SK-N-SH (cell line): ENCODE data around the gene CYBA.
A peak's percentile ranks its signal among the peaks of the same experiment; 100 is the strongest.

Source experiments
- CHD2 ChIP-seq: fragments of 150-350 bp; IDR thresholded peaks from 2 replicates; pipeline ENCODE4 v1.6.1; 2018; ENCODE audit warnings: low read length; ENCODE audit not compliant: partially characterized antibody
- CTCF ChIP-seq: fragments of 200-600 bp; sonication (generic); IDR thresholded peaks from 2 replicates; pipeline ENCODE4 v1.6.1; 2017; ENCODE audit warnings: antibody characterized with exemption, mild to moderate bottlenecking, moderate library complexity
- EP300 ChIP-seq, 2 experiments: IDR thresholded peaks; 2 replicates each; pipeline versions ENCODE4 v1.4.0 to v1.6.1; 2012; ENCODE audit warnings: borderline replicate concordance in 1 of 2, low read depth in 1 of 2, low read length in 1 of 2
- FOXJ3 ChIP-seq: sonication (generic); formaldehyde crosslinking; IDR thresholded peaks from 2 replicates; pipeline ENCODE4 v1.5.1; 2020; ENCODE audit warnings: mild to moderate bottlenecking, missing genetic modification reagents
- JUND ChIP-seq: IDR thresholded peaks from 2 replicates; pipeline ENCODE4 v1.4.0; 2012
- NRF1 ChIP-seq: IDR thresholded peaks from 2 replicates; pipeline ENCODE4 v1.6.1; 2012; ENCODE audit warnings: low read depth, mild to moderate bottlenecking, low read length
- PBX3 ChIP-seq: IDR thresholded peaks from 2 replicates; pipeline ENCODE4; 2012
- POLR2AphosphoS5 ChIP-seq: IDR thresholded peaks from 2 replicates; pipeline ENCODE4 v1.6.1; 2012; ENCODE audit warnings: low read depth, low read length
- RAD21 ChIP-seq: IDR thresholded peaks from 2 replicates; pipeline ENCODE4 v1.6.1; 2012; ENCODE audit warnings: mild to moderate bottlenecking, low read length
- REST ChIP-seq: IDR thresholded peaks from 2 replicates; pipeline ENCODE4 v1.6.1; 2012; ENCODE audit warnings: mild to moderate bottlenecking, low read depth, low read length, moderate library complexity
- SMC3 ChIP-seq: IDR thresholded peaks from 2 replicates; pipeline ENCODE4 v1.6.1; 2012; ENCODE audit warnings: low read depth, low read length, improper control_type of control experiment
- USF2 ChIP-seq: fragments of 150-350 bp; IDR thresholded peaks from 2 replicates; pipeline ENCODE4 v1.6.1; 2017; ENCODE audit warnings: antibody characterized with exemption, low read length, low read depth, borderline replicate concordance
- YY1 ChIP-seq: IDR thresholded peaks from 2 replicates; pipeline ENCODE4 v1.4.0; 2012; ENCODE audit warnings: low read depth, mild to moderate bottlenecking

GRCh38 chr16:88667461-88667860 is 16.6 kb upstream of the CYBA start:
- TF ChIP-seq CTCF (no peak), PBX3 (no peak), CHD2 (no peak), USF2 (no peak), FOXJ3 (CRISPR knock-in tag) (no peak), POLR2AphosphoS5 (no peak), RAD21 (peak; percentile 28), JUND (no peak), NRF1 (no peak), SMC3 (no peak), YY1 (no peak), EP300 (IDR thresholded peaks at IDR 0.05; ENCODE audit: borderline replicate concordance in 1 of 2, low read depth in 1 of 2, low read length in 1 of 2) (no peak), REST (no peak)
